Measurements from ENCODE around the gene DHRS3.

GRCh38 chr1:12592496-12592895, 25.5 kb downstream of the DHRS3 start:
- TF ChIP-seq CTCF (conservative IDR thresholded peaks at IDR 0.05) (no peak), EZH2 (IDR thresholded peaks at IDR 0.05; ENCODE audit: low read depth) (no peak)

All from PC-9 (cell line).